ENCODE measurements around the gene NFKBIL1.

Gene NFKBIL1

DNA sequence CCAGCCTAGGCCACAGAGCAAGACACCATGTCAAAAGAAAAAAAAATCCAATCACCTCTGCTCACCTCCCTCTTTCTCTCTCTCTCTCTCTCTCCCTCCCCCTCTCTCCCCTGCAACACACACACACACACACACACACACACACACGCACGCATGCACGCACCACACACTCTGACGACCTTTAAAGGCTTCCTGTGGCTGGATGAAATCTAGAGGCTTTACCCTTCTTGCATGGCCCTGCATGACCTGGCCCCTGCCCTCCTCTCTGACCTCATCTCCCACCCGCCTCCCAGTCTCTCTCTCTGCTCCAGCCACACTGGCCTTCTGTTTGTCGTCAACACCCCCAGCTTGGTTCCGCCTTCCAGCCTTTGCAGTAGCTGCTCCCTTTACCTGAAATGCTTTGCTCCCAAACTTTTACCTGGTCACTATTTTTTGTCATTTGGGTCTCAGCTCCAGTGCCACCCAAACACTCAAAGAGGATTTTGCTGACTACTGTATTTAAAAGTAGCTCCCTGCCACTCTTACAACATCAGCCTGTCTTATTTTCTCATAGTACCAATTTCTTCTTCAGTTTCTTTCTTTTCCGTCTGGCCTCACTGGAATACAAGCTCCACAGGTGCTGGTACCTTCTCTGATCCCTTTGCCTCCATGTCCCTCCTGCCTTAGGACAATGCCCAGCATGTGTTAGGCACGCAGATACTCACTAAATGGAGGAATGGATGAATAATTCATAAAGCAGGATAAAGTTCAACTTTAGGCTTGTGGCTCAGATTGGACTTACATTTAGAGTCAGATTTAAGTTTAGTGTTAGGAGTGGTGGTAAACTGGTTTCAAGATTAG, 20.3 kb downstream of the NFKBIL1 start:
- DNase-seq: no peak

DNA sequence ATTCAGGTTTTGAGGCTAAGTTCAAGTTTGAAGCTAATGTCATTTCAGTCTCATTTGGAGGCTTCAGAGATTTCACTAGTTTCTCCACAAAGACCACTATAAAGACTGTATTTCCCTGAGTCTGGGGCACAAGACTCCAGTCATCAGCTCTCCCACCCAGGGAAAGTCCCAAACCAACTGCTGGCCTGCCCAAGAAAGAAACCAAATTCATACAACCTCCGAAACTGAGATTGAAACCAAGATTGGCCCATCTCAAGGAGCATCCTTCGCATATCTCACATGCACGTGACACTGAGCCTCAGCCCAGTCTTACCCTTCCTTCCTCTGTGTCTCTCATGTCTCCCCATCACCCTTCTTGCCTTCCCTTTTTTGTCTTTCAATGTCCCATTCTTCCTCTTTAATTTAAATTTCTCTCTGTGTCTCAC, 21.1 kb downstream of the NFKBIL1 start:
- peak; percentile 77 for DNase-seq

DNA sequence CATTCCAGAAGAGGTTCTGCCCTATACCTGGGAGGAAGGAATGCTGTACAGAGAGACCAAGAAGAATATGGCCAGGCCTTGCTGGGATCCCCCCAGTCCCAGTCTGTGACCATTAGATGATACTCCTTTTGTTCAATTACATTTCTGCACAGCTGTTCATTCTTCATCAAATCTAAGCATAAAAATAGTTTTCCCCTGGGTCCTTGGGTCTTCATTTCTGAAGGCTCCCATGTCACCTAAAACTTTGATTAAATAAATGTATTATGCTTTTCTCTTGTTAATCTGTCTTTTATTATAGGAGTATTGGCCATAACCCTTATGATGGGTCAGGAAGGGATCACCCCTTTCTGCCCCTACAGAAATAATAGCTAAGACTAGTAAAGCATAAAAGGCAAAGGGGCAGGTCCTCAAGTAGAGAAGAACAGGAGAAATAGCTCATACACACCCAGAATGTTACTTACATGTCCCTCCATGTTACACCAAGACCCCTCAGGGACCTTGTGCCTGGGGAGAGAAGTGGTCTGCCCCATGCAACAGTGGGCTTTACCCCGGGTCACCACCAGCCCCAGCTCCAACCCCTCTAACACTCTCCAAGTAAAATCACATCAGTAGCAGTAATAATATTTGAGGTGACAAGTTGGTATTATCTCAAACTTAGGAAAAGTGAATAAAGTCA, 22.6 kb downstream of the NFKBIL1 start:
- DNase-seq: no peak

DNA sequence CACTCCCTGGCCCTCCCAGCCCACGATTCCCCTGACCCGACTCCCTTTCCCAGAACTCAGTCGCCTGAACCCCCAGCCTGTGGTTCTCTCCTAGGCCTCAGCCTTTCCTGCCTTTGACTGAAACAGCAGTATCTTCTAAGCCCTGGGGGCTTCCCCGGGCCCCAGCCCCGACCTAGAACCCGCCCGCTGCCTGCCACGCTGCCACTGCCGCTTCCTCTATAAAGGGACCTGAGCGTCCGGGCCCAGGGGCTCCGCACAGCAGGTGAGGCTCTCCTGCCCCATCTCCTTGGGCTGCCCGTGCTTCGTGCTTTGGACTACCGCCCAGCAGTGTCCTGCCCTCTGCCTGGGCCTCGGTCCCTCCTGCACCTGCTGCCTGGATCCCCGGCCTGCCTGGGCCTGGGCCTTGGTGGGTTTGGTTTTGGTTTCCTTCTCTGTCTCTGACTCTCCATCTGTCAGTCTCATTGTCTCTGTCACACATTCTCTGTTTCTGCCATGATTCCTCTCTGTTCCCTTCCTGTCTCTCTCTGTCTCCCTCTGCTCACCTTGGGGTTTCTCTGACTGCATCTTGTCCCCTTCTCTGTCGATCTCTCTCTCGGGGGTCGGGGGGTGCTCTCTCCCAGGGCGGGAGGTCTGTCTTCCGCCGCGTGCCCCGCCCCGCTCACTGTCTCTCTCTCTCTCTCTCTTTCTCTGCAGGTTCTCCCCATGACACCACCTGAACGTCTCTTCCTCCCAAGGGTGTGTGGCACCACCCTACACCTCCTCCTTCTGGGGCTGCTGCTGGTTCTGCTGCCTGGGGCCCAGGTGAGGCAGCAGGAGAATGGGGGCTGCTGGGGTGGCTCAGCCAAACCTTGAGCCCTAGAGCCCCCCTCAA, 24.9 kb downstream of the NFKBIL1 start, which contains the start of gene LTA:
Gene LTA, plus strand, starts transcription at position 249 of the 871 bp plus-strand sequence. Its CDS starts 454 bp downstream, at position 703.
- peak; percentile 80 for DNase-seq

DNA sequence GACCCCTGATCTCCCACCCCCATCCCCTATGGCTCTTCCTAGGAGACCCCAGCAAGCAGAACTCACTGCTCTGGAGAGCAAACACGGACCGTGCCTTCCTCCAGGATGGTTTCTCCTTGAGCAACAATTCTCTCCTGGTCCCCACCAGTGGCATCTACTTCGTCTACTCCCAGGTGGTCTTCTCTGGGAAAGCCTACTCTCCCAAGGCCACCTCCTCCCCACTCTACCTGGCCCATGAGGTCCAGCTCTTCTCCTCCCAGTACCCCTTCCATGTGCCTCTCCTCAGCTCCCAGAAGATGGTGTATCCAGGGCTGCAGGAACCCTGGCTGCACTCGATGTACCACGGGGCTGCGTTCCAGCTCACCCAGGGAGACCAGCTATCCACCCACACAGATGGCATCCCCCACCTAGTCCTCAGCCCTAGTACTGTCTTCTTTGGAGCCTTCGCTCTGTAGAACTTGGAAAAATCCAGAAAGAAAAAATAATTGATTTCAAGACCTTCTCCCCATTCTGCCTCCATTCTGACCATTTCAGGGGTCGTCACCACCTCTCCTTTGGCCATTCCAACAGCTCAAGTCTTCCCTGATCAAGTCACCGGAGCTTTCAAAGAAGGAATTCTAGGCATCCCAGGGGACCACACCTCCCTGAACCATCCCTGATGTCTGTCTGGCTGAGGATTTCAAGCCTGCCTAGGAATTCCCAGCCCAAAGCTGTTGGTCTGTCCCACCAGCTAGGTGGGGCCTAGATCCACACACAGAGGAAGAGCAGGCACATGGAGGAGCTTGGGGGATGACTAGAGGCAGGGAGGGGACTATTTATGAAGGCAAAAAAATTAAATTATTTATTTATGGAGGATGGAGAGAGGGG, 26.1 kb downstream of the NFKBIL1 start:
- DNase-seq: no peak

DNA sequence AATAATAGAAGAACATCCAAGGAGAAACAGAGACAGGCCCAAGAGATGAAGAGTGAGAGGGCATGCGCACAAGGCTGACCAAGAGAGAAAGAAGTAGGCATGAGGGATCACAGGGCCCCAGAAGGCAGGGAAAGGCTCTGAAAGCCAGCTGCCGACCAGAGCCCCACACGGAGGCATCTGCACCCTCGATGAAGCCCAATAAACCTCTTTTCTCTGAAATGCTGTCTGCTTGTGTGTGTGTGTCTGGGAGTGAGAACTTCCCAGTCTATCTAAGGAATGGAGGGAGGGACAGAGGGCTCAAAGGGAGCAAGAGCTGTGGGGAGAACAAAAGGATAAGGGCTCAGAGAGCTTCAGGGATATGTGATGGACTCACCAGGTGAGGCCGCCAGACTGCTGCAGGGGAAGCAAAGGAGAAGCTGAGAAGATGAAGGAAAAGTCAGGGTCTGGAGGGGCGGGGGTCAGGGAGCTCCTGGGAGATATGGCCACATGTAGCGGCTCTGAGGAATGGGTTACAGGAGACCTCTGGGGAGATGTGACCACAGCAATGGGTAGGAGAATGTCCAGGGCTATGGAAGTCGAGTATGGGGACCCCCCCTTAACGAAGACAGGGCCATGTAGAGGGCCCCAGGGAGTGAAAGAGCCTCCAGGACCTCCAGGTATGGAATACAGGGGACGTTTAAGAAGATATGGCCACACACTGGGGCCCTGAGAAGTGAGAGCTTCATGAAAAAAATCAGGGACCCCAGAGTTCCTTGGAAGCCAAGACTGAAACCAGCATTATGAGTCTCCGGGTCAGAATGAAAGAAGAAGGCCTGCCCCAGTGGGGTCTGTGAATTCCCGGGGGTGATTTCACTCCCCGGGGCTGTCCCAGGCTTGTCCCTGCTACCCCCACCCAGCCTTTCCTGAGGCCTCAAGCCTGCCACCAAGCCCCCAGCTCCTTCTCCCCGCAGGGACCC, 27.0 kb downstream of the NFKBIL1 start:
- peak; percentile 46 for DNase-seq

DNA sequence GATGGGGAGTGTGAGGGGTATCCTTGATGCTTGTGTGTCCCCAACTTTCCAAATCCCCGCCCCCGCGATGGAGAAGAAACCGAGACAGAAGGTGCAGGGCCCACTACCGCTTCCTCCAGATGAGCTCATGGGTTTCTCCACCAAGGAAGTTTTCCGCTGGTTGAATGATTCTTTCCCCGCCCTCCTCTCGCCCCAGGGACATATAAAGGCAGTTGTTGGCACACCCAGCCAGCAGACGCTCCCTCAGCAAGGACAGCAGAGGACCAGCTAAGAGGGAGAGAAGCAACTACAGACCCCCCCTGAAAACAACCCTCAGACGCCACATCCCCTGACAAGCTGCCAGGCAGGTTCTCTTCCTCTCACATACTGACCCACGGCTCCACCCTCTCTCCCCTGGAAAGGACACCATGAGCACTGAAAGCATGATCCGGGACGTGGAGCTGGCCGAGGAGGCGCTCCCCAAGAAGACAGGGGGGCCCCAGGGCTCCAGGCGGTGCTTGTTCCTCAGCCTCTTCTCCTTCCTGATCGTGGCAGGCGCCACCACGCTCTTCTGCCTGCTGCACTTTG, 28.0 kb downstream of the NFKBIL1 start, which contains the start of gene TNF:
Gene TNF, plus strand, starts transcription at position 231 of the 567 bp plus-strand sequence. Its CDS starts 177 bp downstream, at position 408.
- peak; percentile 82 for DNase-seq

DNA sequence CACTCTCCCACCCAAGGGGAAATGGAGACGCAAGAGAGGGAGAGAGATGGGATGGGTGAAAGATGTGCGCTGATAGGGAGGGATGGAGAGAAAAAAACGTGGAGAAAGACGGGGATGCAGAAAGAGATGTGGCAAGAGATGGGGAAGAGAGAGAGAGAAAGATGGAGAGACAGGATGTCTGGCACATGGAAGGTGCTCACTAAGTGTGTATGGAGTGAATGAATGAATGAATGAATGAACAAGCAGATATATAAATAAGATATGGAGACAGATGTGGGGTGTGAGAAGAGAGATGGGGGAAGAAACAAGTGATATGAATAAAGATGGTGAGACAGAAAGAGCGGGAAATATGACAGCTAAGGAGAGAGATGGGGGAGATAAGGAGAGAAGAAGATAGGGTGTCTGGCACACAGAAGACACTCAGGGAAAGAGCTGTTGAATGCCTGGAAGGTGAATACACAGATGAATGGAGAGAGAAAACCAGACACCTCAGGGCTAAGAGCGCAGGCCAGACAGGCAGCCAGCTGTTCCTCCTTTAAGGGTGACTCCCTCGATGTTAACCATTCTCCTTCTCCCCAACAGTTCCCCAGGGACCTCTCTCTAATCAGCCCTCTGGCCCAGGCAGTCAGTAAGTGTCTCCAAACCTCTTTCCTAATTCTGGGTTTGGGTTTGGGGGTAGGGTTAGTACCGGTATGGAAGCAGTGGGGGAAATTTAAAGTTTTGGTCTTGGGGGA, 28.7 kb downstream of the NFKBIL1 start:
- no peak for DNase-seq

DNA sequence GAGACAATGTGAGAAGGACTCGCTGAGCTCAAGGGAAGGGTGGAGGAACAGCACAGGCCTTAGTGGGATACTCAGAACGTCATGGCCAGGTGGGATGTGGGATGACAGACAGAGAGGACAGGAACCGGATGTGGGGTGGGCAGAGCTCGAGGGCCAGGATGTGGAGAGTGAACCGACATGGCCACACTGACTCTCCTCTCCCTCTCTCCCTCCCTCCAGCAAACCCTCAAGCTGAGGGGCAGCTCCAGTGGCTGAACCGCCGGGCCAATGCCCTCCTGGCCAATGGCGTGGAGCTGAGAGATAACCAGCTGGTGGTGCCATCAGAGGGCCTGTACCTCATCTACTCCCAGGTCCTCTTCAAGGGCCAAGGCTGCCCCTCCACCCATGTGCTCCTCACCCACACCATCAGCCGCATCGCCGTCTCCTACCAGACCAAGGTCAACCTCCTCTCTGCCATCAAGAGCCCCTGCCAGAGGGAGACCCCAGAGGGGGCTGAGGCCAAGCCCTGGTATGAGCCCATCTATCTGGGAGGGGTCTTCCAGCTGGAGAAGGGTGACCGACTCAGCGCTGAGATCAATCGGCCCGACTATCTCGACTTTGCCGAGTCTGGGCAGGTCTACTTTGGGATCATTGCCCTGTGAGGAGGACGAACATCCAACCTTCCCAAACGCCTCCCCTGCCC, 29.6 kb downstream of the NFKBIL1 start:
- DNase-seq: peak; percentile 37

DNA sequence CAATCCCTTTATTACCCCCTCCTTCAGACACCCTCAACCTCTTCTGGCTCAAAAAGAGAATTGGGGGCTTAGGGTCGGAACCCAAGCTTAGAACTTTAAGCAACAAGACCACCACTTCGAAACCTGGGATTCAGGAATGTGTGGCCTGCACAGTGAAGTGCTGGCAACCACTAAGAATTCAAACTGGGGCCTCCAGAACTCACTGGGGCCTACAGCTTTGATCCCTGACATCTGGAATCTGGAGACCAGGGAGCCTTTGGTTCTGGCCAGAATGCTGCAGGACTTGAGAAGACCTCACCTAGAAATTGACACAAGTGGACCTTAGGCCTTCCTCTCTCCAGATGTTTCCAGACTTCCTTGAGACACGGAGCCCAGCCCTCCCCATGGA, 30.2 kb downstream of the NFKBIL1 start:
- no peak for DNase-seq

DNA sequence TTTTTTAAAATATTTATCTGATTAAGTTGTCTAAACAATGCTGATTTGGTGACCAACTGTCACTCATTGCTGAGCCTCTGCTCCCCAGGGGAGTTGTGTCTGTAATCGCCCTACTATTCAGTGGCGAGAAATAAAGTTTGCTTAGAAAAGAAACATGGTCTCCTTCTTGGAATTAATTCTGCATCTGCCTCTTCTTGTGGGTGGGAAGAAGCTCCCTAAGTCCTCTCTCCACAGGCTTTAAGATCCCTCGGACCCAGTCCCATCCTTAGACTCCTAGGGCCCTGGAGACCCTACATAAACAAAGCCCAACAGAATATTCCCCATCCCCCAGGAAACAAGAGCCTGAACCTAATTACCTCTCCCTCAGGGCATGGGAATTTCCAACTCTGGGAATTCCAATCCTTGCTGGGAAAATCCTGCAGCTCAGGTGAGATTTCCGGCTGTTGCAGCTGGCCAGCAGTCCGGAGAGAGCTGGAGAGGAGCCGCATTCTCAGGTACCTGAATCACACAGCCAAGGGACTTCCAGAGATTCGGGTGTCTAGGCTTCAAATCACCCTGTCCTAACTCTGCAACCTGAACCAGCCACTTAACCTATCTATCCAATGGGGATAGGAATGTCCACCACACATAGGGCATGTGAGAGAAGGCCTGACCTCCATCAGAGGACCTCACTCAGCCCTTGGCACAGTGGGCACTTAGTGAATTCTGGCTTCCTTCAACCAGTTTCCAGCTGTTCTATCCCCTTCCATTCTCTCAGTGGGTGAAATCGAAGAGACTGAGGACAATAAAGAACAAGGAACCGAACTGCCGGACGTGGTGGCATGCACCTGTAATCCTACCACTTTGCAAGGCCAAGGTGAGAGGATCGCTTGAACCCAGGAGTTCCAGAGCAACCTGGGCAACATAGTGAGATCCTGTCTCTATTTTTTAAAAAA, 31.0 kb downstream of the NFKBIL1 start:
- no peak for DNase-seq

DNA sequence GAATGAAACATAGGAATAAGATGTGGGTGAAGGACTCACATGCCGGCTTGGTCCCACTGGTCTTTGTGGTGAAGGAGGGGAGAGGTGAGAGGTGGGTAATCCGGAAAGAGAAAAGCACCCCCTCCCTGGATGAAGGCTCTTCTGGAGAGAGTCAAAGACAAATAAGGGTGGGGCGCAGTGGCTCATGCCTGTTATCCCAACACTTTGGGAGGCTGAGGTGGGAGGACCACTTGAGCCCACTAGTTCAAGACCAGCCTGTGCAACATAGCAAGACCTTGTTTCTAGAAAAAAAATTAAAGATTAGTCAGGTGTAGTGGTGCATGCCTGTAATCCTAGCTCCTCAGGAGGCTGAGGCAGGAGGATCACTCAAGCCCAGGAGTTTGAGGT, 31.7 kb downstream of the NFKBIL1 start:
- DNase-seq: no peak

DNA sequence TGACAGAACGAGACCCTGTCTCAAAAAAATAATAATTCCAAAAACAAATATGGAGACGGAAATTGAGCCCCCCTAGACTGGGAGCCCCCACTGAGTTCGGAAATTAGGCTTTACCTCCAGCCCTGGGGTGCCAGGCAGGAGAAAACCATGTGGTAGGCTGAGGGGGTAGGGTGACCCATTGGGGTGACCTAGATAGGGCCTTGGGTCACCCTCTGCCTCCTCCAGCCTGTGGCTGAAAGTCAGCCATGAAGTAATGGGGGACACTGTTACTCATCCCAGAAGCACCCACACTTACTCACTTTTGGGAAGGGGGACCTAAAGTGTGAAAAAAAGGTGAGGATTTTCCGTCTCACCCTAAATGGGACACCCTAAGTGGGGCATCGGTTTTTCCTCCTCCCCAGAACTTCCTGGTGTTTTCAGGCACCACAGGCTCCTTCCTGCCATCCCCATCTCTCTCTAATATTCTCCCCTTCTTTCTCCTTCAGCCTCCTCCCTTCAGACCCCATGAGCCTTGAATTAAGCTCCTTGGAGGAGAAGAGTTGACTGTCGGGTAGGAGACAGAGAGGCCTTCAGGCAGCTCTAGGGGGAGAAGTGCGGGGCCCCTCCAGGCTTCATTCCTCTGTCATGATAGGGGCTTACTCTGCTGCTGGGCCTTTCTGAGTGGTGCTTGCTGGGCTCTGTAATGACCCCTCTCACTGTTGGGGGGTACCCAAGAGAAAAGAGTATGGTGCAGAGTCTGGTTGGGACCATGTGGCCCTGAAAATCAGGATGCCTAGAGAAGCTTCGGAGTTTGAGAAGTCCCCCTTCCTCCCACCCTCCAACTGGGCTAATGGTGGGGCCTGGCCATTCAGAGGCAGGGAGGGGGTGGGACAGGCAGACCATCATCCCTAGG, 32.4 kb downstream of the NFKBIL1 start:
- DNase-seq: peak; percentile 22

DNA sequence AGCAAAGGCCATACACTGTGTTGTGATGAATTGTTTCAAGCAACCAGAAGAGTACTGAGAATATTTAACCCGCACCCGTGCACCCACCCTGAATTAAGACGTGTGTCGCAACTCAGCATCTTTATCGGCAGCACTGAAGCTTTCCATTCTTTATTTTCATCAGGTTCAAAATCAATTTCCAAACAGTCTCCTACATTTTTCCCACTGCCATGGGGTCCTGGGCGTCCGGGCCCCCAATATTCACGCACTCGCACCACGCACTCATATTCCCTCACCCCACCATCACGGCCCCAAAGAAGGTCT, 33.0 kb downstream of the NFKBIL1 start:
- no peak for DNase-seq

DNA sequence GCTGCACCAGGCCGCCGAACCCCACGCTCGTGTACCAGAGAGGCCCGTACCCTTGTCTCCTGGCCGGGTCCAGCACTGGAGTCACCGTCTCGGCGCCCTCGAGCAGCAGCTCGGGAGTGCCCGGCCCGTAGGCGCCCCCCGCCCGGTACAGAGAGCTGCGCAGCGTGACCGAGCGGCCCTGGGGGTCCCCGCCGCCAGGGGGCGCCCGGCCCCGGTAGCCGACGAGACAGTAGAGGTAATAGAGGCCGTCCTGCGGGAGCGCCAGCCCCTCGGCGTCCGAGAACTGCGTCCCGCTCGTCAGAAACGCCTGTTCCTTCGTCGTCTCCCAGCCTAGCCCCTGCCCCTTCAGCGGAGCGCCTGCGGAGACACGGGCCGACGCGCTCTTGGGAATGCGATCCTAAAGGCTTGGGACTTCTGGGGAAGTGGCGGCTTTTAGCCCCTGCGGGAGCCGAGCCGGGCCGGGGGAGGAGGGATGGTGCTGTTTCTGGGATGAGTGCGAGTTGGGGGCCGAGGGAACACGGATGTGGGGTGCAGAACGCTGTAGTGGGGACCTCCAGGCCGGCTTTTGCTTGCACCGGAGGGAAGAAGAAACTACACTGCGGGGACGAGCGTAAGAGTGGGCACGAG, 33.5 kb downstream of the NFKBIL1 start:
- peak; percentile 82 for DNase-seq

DNA sequence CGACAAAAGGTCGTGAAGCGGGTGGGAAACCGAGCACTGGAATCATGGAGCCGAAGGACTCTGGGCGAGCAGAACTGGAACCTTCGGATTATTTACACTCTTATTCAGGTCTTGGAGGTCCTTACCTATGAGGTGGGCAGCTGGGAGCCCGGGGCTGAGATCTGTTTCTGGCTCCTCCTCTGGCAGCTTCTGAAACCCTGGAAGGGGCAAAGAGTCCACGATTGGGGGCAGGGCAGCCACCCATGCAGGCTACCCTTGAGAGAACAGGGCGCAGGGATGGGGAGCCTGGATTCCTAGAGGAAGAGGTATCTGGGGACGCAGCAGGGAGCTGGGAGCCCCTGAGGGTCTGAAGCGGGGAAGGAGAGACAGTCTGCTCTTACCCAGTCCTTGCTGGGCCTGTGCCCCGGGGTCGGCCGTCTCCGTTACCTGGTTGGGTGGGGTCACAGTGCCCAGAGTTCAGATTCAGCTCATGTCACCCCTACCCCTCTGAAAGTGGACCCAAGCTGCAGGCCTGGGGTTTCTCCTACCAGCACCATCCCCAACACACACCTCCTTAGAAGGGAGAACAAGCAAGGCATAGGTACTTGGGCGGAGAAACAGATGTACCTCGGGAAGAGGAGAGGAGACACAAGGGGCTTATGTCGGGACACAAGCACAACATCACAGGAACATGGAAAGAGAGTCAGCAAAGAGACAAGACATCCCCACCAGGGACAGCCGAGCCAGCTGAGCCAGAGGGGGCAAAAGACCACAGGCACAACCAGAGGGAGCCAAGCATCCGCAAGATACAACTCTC, 34.2 kb downstream of the NFKBIL1 start:
- DNase-seq: no peak
